Measurements from ENCODE around the gene SP2. TPM values are rescaled to one million over a fixed set of nuclear protein-coding genes. Genes with fewer than 3 reads are reported as not detected.

SP2 gene
- total RNA-seq, 1 donor from 2014 or later = 13.5 TPM

GRCh38 chr17:47975823-47976205 lies 79.8 kb downstream of the SP2 start:
- TF ChIP-seq CTCF (IDR thresholded peaks at IDR 0.05) = no peak
- DNase-seq (ENCODE audit: low spot score) = no peak
- Mint-ChIP-seq H3K4me3 (ENCODE audit: unreplicated experiment) (no peak overlapping the region), H3K36me3 (ENCODE audit: low read depth) (peaks cover 31% of the 10 kb centered on the region), H3K9me3 (ENCODE audit: low read depth) (no peaks in the 10 kb centered on the region), H3K27ac (ENCODE audit: unreplicated experiment) (no peak overlapping the region), H3K27me3 (ENCODE audit: low read depth) (no peaks in the 10 kb centered on the region), H3K4me1 (ENCODE audit: low read depth) (peaks cover 13% of the 10 kb centered on the region)

DNA sequence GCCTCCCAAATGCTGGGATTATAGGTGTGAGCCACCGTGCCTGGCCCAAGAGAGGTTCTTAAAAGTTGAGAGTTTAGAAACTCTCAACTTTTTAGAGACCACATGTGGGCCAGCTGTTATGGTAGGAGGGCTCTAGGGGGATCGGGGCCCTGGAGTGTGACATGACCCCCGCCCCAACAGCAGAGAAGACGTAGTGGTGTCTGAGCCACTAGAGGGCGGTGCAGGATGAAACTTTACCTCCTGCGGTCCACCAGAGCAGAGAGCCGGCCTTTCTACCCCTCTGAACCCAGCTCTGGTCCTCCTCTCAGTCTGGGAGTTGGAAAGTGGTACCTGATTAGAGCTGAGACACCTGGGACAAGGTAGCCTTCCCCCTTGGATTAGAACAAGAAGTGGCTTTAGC lies 82.3 kb downstream of the SP2 start:
- H3K27me3 Mint-ChIP-seq (ENCODE audit: low read depth) = no peaks in the 10 kb centered on the region
- TF ChIP-seq CTCF (IDR thresholded peaks at IDR 0.05) = peak; percentile 88
- H3K4me1 Mint-ChIP-seq (ENCODE audit: low read depth) = no peaks in the 10 kb centered on the region
- H3K36me3 Mint-ChIP-seq (ENCODE audit: low read depth) = peaks cover 38% of the 10 kb centered on the region
- no peaks in the 10 kb centered on the region for H3K9me3 Mint-ChIP-seq (ENCODE audit: low read depth)
- no peak overlapping the region for H3K27ac Mint-ChIP-seq (ENCODE audit: unreplicated experiment)
- H3K4me3 Mint-ChIP-seq (ENCODE audit: unreplicated experiment) = no peak overlapping the region
- DNase-seq (ENCODE audit: low spot score) = no peak

Other genes with a start within 250 kb of the SP2 start
- 292 to 306 TPM (median 298 TPM) in 3 replicates for gene KPNB1, start 246.3 kb upstream of the SP2 start, total RNA-seq
- 11.3 to 13.6 TPM (median 12.6 TPM) in 3 replicates for gene TBKBP1, start 202.1 kb upstream of the SP2 start, total RNA-seq
- not detected in 3 replicates for gene TBX21, start 163.0 kb upstream of the SP2 start, total RNA-seq
- gene OSBPL7, start 74.4 kb upstream of the SP2 start, total RNA-seq = 17.4 to 28.1 TPM (median 20.3 TPM) in 3 replicates
- gene MRPL10, start 64.7 kb upstream of the SP2 start, total RNA-seq = 23.9 to 25.4 TPM (median 24.8 TPM) in 3 replicates
- gene LRRC46, start 64.6 kb upstream of the SP2 start, total RNA-seq = 0.35 to 0.65 TPM in 2 of 3 replicates, not detected in the other
- gene SCRN2, start 55.0 kb upstream of the SP2 start, total RNA-seq = 14.9 to 32.9 TPM (median 15.7 TPM) in 3 replicates
- gene SP6, start 45.1 kb upstream of the SP2 start, total RNA-seq = 0.05 to 0.15 TPM (median 0.08 TPM) in 3 replicates
- 6.3 to 9.0 TPM (median 8.2 TPM) in 3 replicates for gene PNPO, start 45.3 kb downstream of the SP2 start, total RNA-seq
- not detected in 3 replicates for gene PRR15L, start 61.6 kb downstream of the SP2 start, total RNA-seq
- gene CDK5RAP3, start 74.9 kb downstream of the SP2 start, total RNA-seq = 99.2 to 123 TPM (median 105 TPM) in 3 replicates
- 157 to 228 TPM (median 219 TPM) in 3 replicates for gene COPZ2, start 141.6 kb downstream of the SP2 start, total RNA-seq
- gene NFE2L1, start 152.1 kb downstream of the SP2 start, total RNA-seq = 290 to 445 TPM (median 444 TPM) in 3 replicates
- 73.6 to 78.2 TPM (median 74.9 TPM) in 3 replicates for gene CBX1, start 205.2 kb downstream of the SP2 start, total RNA-seq
- gene SNX11, start 211.5 kb downstream of the SP2 start, total RNA-seq = 22.3 to 24.7 TPM (median 22.5 TPM) in 3 replicates

All from chondrocyte (in vitro differentiated cells).